GM12872 (cell line): ENCODE results near the gene TAPT1.

Experiments used
- TF ChIP-seq, protein P1 (sequence below): IDR thresholded peaks from 3 replicates; pipeline ENCODE4 v1.5.1; 2011; ENCODE audit warnings: low read depth, mild to moderate bottlenecking, low read length, moderate library complexity; ENCODE audit not compliant: insufficient read depth

Gene TAPT1

DNA sequence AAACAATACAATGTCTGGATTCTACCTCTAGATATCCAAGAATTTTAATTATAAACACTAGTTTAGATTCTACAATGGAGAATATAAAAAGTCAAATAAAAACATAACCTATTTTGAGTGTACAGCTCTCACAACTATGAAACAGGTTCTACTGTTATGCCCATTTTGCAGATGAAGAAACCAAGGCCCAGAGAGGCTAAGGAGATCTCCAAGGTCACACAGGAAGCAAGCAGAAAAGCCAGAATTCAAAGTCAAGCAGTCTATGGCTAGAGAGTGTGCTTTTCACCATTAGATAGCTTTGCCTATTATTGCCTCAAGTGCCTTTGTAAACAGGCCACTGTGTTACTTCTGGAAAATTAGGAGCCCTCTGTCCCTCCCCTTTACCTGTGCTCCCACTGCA lies 7.3 kb downstream of the TAPT1 start:
- TF ChIP-seq, protein P1, sequence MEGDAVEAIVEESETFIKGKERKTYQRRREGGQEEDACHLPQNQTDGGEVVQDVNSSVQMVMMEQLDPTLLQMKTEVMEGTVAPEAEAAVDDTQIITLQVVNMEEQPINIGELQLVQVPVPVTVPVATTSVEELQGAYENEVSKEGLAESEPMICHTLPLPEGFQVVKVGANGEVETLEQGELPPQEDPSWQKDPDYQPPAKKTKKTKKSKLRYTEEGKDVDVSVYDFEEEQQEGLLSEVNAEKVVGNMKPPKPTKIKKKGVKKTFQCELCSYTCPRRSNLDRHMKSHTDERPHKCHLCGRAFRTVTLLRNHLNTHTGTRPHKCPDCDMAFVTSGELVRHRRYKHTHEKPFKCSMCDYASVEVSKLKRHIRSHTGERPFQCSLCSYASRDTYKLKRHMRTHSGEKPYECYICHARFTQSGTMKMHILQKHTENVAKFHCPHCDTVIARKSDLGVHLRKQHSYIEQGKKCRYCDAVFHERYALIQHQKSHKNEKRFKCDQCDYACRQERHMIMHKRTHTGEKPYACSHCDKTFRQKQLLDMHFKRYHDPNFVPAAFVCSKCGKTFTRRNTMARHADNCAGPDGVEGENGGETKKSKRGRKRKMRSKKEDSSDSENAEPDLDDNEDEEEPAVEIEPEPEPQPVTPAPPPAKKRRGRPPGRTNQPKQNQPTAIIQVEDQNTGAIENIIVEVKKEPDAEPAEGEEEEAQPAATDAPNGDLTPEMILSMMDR, result no peak

GRCh38 chr4:16217300-16218051 lies 8.8 kb downstream of the TAPT1 start:
- TF ChIP-seq, protein P1, result no peak

DNA sequence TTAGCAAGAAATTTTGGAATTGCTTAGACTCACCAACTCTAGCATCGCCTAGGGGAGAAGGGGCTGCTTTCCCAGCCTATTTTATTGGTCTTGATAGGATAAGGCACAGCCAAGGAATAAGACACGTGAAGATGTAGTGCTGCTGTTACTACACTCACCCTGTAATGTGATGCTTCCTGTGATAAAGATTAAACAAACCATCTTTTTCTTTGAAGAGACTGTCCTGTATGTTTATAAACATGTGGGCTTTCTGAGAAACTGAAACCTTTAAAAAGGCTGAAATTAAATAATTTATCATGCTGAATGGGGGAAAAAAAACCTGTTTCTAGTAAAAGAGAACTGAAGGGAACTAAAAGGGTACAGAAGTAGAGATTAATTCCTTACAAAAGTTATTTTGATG lies 13.2 kb downstream of the TAPT1 start:
- TF ChIP-seq, protein P1, result no peak

DNA sequence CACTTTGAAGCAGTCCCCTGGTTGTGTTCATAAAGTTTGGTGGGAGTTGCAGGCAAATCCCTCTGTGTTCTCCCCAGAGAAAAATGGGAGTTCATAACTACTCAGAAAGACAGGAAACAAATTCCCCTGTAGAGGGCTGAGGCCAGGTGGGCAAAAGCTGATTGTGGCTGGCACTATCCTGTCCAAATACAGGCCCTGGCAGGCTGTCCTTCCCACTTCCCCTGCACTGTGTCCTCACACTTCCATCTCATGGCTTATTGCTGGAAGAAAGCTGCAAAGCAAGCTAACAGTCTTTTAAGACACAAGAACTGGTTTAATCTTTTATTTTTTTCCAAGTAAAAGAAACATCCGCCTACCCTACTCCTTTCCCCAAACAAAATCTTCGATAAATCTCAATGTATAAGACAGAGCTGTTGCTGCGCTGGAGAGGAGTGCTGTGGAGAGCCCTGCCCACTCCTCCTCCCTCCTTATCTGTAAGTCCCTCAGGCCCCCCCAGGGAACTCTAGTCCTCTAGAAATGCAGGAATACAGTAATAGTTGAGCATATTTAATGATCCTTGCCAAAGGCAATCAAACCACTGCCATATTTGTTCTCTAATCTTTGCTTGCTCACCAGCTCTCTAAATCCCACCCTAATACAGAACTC lies 14.0 kb downstream of the TAPT1 start:
- TF ChIP-seq, protein P1, result no peak

GRCh38 chr4:16207409-16207808 lies 18.9 kb downstream of the TAPT1 start:
- TF ChIP-seq, protein P1, result no peak

DNA sequence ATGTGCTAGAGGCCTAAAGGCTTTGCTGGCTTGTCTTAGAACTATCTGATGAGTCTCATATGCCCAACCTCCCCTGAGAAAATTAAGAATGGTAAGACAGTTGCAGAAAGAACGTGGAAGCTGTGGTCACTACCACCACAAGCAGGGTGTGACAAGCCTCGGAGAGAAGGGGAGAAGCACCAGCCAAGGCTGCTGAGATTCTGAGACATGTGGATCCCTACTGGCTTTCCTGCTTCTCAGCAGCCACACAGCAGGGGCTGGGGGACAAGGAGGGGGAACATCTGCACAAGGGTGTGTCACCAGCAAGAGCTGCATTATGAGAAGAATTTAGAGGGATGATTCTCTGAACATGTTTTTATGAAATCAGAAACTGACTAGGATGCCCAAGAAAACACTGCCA lies 19.4 kb downstream of the TAPT1 start:
- TF ChIP-seq, protein P1, result no peak

DNA sequence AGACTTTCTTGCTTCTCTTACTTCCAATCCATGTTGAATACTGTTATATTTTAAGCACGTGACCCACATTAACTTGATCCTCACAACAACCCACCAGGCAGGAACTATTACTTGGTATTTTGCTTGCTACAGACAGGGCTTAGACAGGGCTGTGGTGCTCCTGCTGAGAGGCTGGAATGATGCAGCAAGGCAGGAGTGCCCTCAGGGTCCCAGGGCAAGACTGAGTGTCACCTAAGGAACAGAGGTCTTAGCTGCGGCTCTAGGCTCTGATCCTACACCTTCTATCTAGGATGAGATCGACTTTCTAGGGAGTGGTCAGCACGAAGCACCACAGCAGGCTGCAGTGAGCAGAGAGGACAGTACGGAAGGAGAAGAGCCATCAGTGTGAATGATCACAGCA lies 20.0 kb downstream of the TAPT1 start:
- TF ChIP-seq, protein P1, result no peak
